HG02610 (cell line): ENCODE measurements around the gene PNMA6A.
"Not testable (repeated sequence)": the region's sequence is repeated elsewhere in the genome, so short reads cannot be mapped to it uniquely, and the experiment has no call there.

ENCODE experiments used
- ATAC-seq: cut with Tn5 transposase; IDR thresholded peaks from one replicate; pipeline ENCODE4 v1.9.1; 2021; ENCODE audit warnings: mild to moderate bottlenecking, moderate library complexity; ENCODE audit not compliant: unreplicated experiment

PNMA6A gene

GRCh38 chrX:153071909-153072583, at the start of gene PNMA6A:
Gene PNMA6A (plus strand): TSS chrX:153072454. CDS start chrX:153073063, 609 bp downstream.
- ATAC-seq: not testable (repeated sequence)

GRCh38 chrX:153026501-153026900, 45.8 kb upstream of the PNMA6A start:
- ATAC-seq: not testable (repeated sequence)

- ATAC-seq: not testable (repeated sequence)
Observed at GRCh38 chrX:153028487-153028886, 43.8 kb upstream of the PNMA6A start.

- ATAC-seq: no peak
Observed at GRCh38 chrX:153029162-153029561, 43.1 kb upstream of the PNMA6A start.

GRCh38 chrX:153029875-153030274, 42.4 kb upstream of the PNMA6A start:
- ATAC-seq: no peak

- ATAC-seq: no peak
Observed at GRCh38 chrX:153030801-153031200, 41.5 kb upstream of the PNMA6A start.

GRCh38 chrX:153032397-153033118, 39.7 kb upstream of the PNMA6A start:
- peak; percentile 80 for ATAC-seq

- ATAC-seq: no peak
Observed at GRCh38 chrX:153049093-153049492, 23.2 kb upstream of the PNMA6A start.

- ATAC-seq: no peak
Observed at GRCh38 chrX:153052534-153052933, 19.7 kb upstream of the PNMA6A start.

GRCh38 chrX:153055871-153056749, 16.1 kb upstream of the PNMA6A start, which contains the start of gene PNMA3:
Gene PNMA3 (plus strand): TSS chrX:153056470. CDS start chrX:153057056, 586 bp downstream.
- ATAC-seq: no peak

GRCh38 chrX:153057281-153057680, 15.0 kb upstream of the PNMA6A start:
- ATAC-seq: no peak

GRCh38 chrX:153059191-153060094, 12.8 kb upstream of the PNMA6A start:
- ATAC-seq: no peak

GRCh38 chrX:153060095-153060445, 12.2 kb upstream of the PNMA6A start:
- ATAC-seq: no peak

GRCh38 chrX:153061732-153062131, 10.5 kb upstream of the PNMA6A start:
- ATAC-seq: no peak

- ATAC-seq: no peak
Observed at GRCh38 chrX:153063315-153063714, 8.9 kb upstream of the PNMA6A start.

- ATAC-seq: no peak
Observed at GRCh38 chrX:153064061-153064460, 8.2 kb upstream of the PNMA6A start.

GRCh38 chrX:153065389-153065788, 6.9 kb upstream of the PNMA6A start:
- ATAC-seq: no peak

GRCh38 chrX:153066402-153066801, 5.9 kb upstream of the PNMA6A start:
- not testable (repeated sequence) for ATAC-seq

- not testable (repeated sequence) for ATAC-seq
Observed at GRCh38 chrX:153073331-153073730, 1.1 kb downstream of the PNMA6A start.

- ATAC-seq: no peak
Observed at GRCh38 chrX:153074262-153074899, 2.1 kb downstream of the PNMA6A start.
